Transverse colon (tissue), 4 donors: ENCODE data around the gene NBAS. TPM values are rescaled to one million over a fixed set of nuclear protein-coding genes. Genes with fewer than 3 reads are reported as not detected.

Experiments used
- DNase-seq: peaks from one replicate; pipeline ENCODE4 v3.0.0-alpha.2; 2019
- H3K27ac ChIP-seq, 4 donors: fragments of 200-600 bp; sonication (generic); 2 replicates each; pipeline ENCODE4 v1.5.1; 2016 to 2018; ENCODE audit warnings: inconsistent platforms in 4 of 4
- H3K27me3 ChIP-seq: fragments of 200-600 bp; sonication (generic); 2 replicates; pipeline ENCODE4 v1.5.1; 2017; ENCODE audit warnings: inconsistent platforms
- H3K36me3 ChIP-seq, 4 donors: fragments of 200-600 bp; sonication (generic); 2 replicates each; pipeline ENCODE4 v1.5.1; 2017 to 2019; ENCODE audit warnings: inconsistent platforms in 4 of 4
- H3K4me1 ChIP-seq, 4 donors: fragments of 200-600 bp; sonication (generic); 2 replicates each; pipeline ENCODE4 v1.5.1; 2017 to 2020; ENCODE audit warnings: inconsistent platforms in 4 of 4
- H3K4me3 ChIP-seq, 4 donors: fragments of 200-600 bp; sonication (generic); 1 replicate in 1 of 4; 2 replicates in 3 of 4; pipeline versions ENCODE4 v1.5.1 to v1.6.1; 2017 to 2019; ENCODE audit warnings: inconsistent platforms in 4 of 4
- H3K9me3 ChIP-seq, 2 donors: fragments of 200-600 bp; sonication (generic); 2 replicates each; pipeline ENCODE4 v1.5.1; 2017 to 2019; ENCODE audit warnings: inconsistent platforms in 2 of 2
- CTCF ChIP-seq, 5 experiments: fragments of 200-600 bp in 3 of 5; fragments of 450-650 bp in 2 of 5; sonication (generic) in 3 of 5; IDR thresholded peaks; 1 replicate in 2 of 5; 2 replicates in 3 of 5; pipeline ENCODE4 v1.5.1; 2016 to 2017; ENCODE audit warnings: antibody characterized with exemption in 5 of 5, inconsistent platforms in 3 of 5, mild to moderate bottlenecking in 2 of 5, moderate library complexity in 1 of 5
- EP300 ChIP-seq: sonication (generic); formaldehyde crosslinking; IDR thresholded peaks from one replicate; pipeline ENCODE4 v1.6.1; 2017; ENCODE audit warnings: antibody characterized with exemption, low read depth
- POLR2A ChIP-seq: fragments of 450-650 bp; IDR thresholded peaks from one replicate; pipeline ENCODE4 v1.6.1; 2016; ENCODE audit warnings: antibody characterized with exemption, mild to moderate bottlenecking, moderate library complexity
- POLR2AphosphoS5 ChIP-seq, 3 donors: sonication (generic); formaldehyde crosslinking; IDR thresholded peaks; one replicate each; pipeline ENCODE4 v1.6.1; 2016; ENCODE audit warnings: antibody characterized with exemption in 3 of 3
- WGBS, 2 donors: methylation state at CpG; one replicate each; pipeline ENCODE4 v1.1.5; 2018; ENCODE audit warnings: low coverage in 1 of 2; 5-methylcytosine and 5-hydroxymethylcytosine counted together
- in situ Hi-C, 4 donors: fragments of 200-750 bp; cut with MboI; loops; one replicate each; pipeline versions ENCODE4 v1.15.0 to v1.15.1; 2017; ENCODE audit warnings: low sequenced_read_pairs in 3 of 4, low pct_ligation_motif_present in 1 of 4, low pct_unique_long_range_greater_than_20kb in 1 of 4
- intact Hi-C: fragments of 100-400 bp; cut with DNase I; formaldehyde crosslinking; loops from one replicate; pipeline ENCODE4 v1.15.1; 2023; ENCODE audit warnings: low total_unique reads
- total RNA-seq, 4 donors: library from RNA; depleted of rRNA; stranded (reverse); fragments of >200 nt; gene quantifications; one replicate each; pipeline ENCODE4 v1.1.0, GENCODE V29; 2016

NBAS gene
- total RNA-seq, 4 donors from 2014 or later = 30.6 to 43.2 (median 34.5) TPM

DNA sequence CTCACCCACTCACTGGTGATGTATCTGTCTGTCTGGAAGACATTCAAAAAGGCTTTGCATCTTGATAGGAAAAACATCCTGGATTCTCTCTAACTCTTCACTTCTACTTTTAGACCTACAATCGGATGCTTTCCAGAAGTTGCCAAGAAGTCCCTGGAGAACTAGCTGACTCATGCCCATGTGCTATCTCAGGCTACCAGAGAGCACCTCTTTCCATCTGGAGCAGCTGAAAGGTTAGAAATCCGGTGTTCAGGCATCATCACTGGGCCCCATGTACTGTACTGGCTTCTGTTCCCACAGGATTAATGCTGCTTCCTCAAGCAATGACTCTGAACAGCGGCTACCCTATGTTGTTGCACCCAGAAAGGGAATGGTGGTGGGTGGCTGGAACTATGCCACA is 259.0 kb downstream of the NBAS start:
- Histone ChIP-seq H3K4me3 (no peak overlapping the region), H3K36me3 (no peaks in the 10 kb centered on the region), H3K27ac (no peak overlapping the region), H3K27me3 (no peaks in the 10 kb centered on the region), H3K9me3 (no peaks in the 10 kb centered on the region), H3K4me1 (no peaks in the 10 kb centered on the region)
- in situ Hi-C loops (no loop called here), intact Hi-C loops (no loop called here)
- TF ChIP-seq POLR2AphosphoS5 (IDR thresholded peaks at IDR 0.05) (no peak), POLR2A (no peak), CTCF (IDR thresholded peaks at IDR 0.05) (no peak), EP300 (no peak)
- 80 to 85% methylated on average over 1 to 3 of the region's 3 CpGs for WGBS, 2 donors
- DNase-seq = no peak

DNA sequence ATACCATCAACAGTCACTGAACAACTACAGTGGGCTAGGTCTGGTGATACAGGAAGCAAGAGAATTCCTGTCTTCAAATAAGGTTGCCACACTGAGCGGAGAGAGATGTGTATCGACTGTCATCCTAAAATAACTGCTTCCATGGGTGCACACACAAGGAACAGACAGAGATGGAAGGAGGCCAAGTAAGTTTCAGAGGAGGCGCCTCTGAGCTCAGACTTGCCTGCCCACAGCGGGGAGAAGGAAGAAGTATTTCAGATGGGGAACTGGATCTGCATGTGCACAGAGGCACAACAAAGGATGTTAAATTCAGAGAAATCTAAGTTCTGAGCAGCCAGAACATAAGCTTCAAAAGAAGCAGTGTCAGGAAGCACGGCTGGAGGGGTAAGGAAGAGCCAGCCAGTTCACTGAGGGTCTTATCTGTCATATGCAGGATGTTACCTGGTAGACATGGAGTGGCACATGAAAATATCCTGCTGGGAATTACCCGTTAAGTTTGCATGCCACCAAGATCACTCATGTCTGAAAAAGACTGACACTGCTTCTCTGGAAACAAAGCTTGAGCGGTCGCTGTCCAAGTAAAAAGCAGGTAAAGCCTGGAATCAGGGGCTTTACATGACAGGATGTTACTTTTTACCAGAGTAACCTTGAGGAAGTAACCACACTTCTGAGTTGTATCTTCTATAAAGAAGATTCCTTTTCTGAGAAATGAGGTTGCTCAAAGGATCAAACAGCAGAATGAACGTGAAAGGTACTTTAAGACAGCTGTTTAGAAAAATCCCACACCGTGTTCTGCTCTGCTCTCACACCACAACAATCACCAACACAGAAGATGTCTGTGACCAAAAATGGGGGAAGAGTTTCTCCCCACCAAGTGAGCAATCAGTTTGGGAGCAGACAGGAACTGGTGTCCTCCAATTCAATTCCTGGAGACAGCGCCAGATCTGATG is 260.2 kb downstream of the NBAS start:
- in situ Hi-C loops = no loop called here
- 86 to 89% methylated on average over 6 to 11 of the region's 11 CpGs for WGBS, 2 donors
- Histone ChIP-seq H3K4me3 (no peak overlapping the region), H3K9me3 (no peaks in the 10 kb centered on the region), H3K36me3 (no peaks in the 10 kb centered on the region), H3K27ac (no peak overlapping the region), H3K4me1 (no peaks in the 10 kb centered on the region), H3K27me3 (no peaks in the 10 kb centered on the region)
- intact Hi-C loops = no loop called here
- no peak for DNase-seq
- no peak for TF ChIP-seq POLR2AphosphoS5 (IDR thresholded peaks at IDR 0.05)

GRCh38 chr2:15299904-15300520 is 261.1 kb downstream of the NBAS start:
- TF ChIP-seq POLR2A = no peak
- TF ChIP-seq EP300 = no peak
- no peak for TF ChIP-seq CTCF (IDR thresholded peaks at IDR 0.05)
- no peak for TF ChIP-seq POLR2AphosphoS5 (IDR thresholded peaks at IDR 0.05)
- intact Hi-C loops = no loop called here
- WGBS, 2 donors = 84 to 90% methylated on average over 3 to 4 of the region's 4 CpGs

GRCh38 chr2:15298770-15299169 is 262.4 kb downstream of the NBAS start:
- no peak for TF ChIP-seq POLR2AphosphoS5 (IDR thresholded peaks at IDR 0.05)
- TF ChIP-seq CTCF (IDR thresholded peaks at IDR 0.05) = no peak
- TF ChIP-seq POLR2A = no peak
- no peak for TF ChIP-seq EP300
- Histone ChIP-seq H3K9me3 (no peaks in the 10 kb centered on the region), H3K4me3 (no peak overlapping the region), H3K36me3 (no peaks in the 10 kb centered on the region), H3K4me1 (no peaks in the 10 kb centered on the region), H3K27ac (no peak overlapping the region), H3K27me3 (no peaks in the 10 kb centered on the region)
- 77% methylated on average over 3 to 8 of the region's 8 CpGs for WGBS, 2 donors
- intact Hi-C loops (no loop called here), in situ Hi-C loops (no loop called here)
- no peak for DNase-seq

More at GRCh38 chr2:15299904-15300520, 261.1 kb downstream of the NBAS start:
- H3K27ac ChIP-seq = no peak overlapping the region
- no peaks in the 10 kb centered on the region for H3K27me3 ChIP-seq
- no peaks in the 10 kb centered on the region for H3K36me3 ChIP-seq
- no peak overlapping the region for H3K4me3 ChIP-seq
- DNase-seq = no peak
- H3K4me1 ChIP-seq = no peaks in the 10 kb centered on the region
- in situ Hi-C loops = no loop called here
- H3K9me3 ChIP-seq = no peaks in the 10 kb centered on the region
